Measurements from ENCODE around the gene BMPR2.
"Not testable (repeated sequence)": the region's sequence is repeated elsewhere in the genome, so short reads cannot be mapped to it uniquely, and the experiment has no call there.

DNA sequence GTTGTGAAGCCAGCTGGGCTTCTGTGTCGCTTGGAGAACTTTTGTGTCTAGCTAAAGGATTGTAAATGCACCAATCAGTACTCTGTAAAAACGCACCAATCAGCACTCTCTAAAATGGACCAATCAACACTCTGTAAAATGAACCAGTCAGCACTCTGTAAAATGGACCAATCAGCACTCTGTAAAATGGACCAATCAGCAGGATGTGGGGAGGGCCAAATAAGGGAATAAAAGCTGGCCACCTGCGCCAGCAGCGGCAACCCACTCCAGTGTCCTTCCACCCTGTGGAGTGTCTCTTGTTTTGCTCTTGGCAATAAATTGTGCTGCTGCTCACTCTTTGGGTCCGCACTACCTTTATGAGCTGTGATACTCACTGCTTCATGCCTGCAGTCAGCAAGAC lies 199.1 kb downstream of the BMPR2 start:
- TF ChIP-seq, protein P1, sequence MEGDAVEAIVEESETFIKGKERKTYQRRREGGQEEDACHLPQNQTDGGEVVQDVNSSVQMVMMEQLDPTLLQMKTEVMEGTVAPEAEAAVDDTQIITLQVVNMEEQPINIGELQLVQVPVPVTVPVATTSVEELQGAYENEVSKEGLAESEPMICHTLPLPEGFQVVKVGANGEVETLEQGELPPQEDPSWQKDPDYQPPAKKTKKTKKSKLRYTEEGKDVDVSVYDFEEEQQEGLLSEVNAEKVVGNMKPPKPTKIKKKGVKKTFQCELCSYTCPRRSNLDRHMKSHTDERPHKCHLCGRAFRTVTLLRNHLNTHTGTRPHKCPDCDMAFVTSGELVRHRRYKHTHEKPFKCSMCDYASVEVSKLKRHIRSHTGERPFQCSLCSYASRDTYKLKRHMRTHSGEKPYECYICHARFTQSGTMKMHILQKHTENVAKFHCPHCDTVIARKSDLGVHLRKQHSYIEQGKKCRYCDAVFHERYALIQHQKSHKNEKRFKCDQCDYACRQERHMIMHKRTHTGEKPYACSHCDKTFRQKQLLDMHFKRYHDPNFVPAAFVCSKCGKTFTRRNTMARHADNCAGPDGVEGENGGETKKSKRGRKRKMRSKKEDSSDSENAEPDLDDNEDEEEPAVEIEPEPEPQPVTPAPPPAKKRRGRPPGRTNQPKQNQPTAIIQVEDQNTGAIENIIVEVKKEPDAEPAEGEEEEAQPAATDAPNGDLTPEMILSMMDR (IDR thresholded peaks at IDR 0.05; ENCODE audit: low read depth, low read length, poor library complexity, severe bottlenecking), result not testable (repeated sequence)
- not testable (repeated sequence) for TF ChIP-seq EZH2phosphoT487 (IDR thresholded peaks at IDR 0.05; ENCODE audit: borderline replicate concordance, low read length)

Measured in DOHH2 (cell line).